Stimulated activated naive CD8-positive, alpha-beta T cell treated with anti-CD3 and anti-CD28 coated beads, Interleukin-15, Interleukin-2, amounts not matched to agents 100 ng/mL and 50 ng/mL, for 24 hours (primary cell): Measurements from ENCODE around the gene DTD1.

ENCODE experiments used
- H3K27ac Mint-ChIP-seq: one replicate; pipeline ENCODE4 v1.8.0; 2021; ENCODE audit warnings: mild to moderate bottlenecking, mixed read lengths
- H3K27me3 Mint-ChIP-seq: one replicate; pipeline ENCODE4 v1.8.0; 2021; ENCODE audit warnings: mixed read lengths
- H3K36me3 Mint-ChIP-seq: one replicate; pipeline ENCODE4 v1.8.0; 2021; ENCODE audit warnings: low read depth, mixed read lengths
- H3K4me1 Mint-ChIP-seq: one replicate; pipeline ENCODE4 v1.8.0; 2021; ENCODE audit warnings: low read depth, mixed read lengths
- H3K4me3 Mint-ChIP-seq: one replicate; pipeline ENCODE4 v1.8.0; 2021; ENCODE audit warnings: mild to moderate bottlenecking, mixed read lengths
- H3K9me3 Mint-ChIP-seq: one replicate; pipeline ENCODE4 v1.8.0; 2021; ENCODE audit warnings: mixed read lengths

DTD1 gene

GRCh38 chr20:18724788-18725464 is 137.1 kb downstream of the DTD1 start:
- Mint-ChIP-seq H3K4me1 (peaks cover 36% of the 10 kb centered on the region), H3K27ac (no peak overlapping the region), H3K4me3 (no peak overlapping the region), H3K9me3 (no peaks in the 10 kb centered on the region), H3K36me3 (peaks cover 15% of the 10 kb centered on the region), H3K27me3 (no peaks in the 10 kb centered on the region)

DNA sequence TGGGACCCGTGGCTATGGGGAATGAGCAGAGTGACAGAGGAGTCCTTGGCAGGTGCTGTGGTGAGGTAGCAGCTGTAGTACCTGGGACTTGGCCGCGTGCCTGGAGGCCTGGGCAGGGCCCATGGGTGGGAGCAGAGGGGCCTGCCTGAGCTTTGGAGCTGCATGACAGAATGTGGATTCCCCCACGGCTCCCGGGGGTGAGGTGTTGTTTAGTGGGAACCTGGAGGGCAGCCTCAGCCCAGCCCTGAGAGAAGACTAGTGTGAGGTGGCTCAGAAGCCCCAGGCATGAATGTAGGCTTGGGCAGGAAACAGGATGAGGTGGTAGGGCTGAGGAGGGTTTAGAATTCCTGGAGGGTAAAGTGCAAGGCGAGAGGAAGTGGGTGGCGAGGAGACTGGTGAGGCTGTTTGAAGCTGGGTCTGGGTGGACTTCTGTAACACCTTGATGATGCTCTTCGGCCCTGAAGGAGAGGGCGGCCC is 139.2 kb downstream of the DTD1 start:
- Mint-ChIP-seq H3K4me3 (no peak overlapping the region), H3K36me3 (peaks cover 4% of the 10 kb centered on the region), H3K4me1 (peaks cover 36% of the 10 kb centered on the region), H3K27me3 (no peaks in the 10 kb centered on the region), H3K27ac (no peak overlapping the region), H3K9me3 (no peaks in the 10 kb centered on the region)

GRCh38 chr20:18728165-18728869 is 140.5 kb downstream of the DTD1 start:
- Mint-ChIP-seq H3K27me3 (no peaks in the 10 kb centered on the region), H3K4me3 (no peak overlapping the region), H3K36me3 (peaks cover 4% of the 10 kb centered on the region), H3K9me3 (no peaks in the 10 kb centered on the region), H3K4me1 (peaks cover 36% of the 10 kb centered on the region), H3K27ac (no peak overlapping the region)

DNA sequence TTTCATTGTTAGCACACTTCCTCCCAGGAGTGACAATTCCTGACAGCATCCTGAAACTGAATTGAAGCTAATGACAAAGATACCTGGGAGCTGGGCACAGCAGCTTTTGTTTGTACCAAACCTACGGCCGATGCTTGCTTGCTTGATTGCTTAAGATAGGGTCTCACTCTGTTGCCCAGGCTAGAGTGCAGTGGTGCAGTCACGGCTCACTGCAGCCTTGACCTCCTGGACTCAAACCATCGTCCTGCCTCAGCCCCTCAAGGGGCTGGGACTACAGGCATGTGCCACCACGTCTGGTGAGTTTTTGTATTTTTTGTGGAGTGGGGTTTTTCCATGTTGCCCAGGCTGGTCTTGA is 141.0 kb downstream of the DTD1 start:
- Mint-ChIP-seq H3K4me3 (no peak overlapping the region), H3K4me1 (peaks cover 36% of the 10 kb centered on the region), H3K36me3 (peaks cover 4% of the 10 kb centered on the region), H3K9me3 (no peaks in the 10 kb centered on the region), H3K27ac (no peak overlapping the region), H3K27me3 (no peaks in the 10 kb centered on the region)

GRCh38 chr20:18729231-18729825 is 141.5 kb downstream of the DTD1 start:
- peaks cover 4% of the 10 kb centered on the region for H3K36me3 Mint-ChIP-seq
- no peak overlapping the region for H3K4me3 Mint-ChIP-seq
- no peaks in the 10 kb centered on the region for H3K27me3 Mint-ChIP-seq
- H3K27ac Mint-ChIP-seq = no peak overlapping the region
- H3K9me3 Mint-ChIP-seq = no peaks in the 10 kb centered on the region
- H3K4me1 Mint-ChIP-seq = peaks cover 36% of the 10 kb centered on the region

DNA sequence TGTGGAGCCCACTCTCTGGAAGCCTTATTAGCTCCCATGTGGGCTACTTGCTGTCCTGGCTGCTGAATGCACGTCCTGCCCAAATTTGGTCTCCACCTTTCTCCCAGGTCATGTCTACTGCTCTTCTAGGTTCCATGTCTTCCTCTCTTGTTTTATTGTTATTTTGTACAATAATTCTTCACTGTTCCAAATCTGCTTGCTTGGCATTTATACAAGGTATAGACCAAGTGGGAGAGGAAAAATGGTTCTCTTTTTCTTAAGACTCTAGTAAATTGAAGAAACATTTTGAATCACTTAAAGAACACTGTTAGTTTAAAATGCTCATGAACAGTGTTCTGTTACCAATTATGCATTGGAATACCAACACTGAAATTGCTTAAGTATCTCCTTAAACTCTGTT is 144.1 kb downstream of the DTD1 start:
- Mint-ChIP-seq H3K27me3 (no peaks in the 10 kb centered on the region), H3K27ac (no peak overlapping the region), H3K4me3 (no peak overlapping the region), H3K9me3 (no peaks in the 10 kb centered on the region), H3K36me3 (peaks cover 19% of the 10 kb centered on the region), H3K4me1 (peaks cover 22% of the 10 kb centered on the region)

DNA sequence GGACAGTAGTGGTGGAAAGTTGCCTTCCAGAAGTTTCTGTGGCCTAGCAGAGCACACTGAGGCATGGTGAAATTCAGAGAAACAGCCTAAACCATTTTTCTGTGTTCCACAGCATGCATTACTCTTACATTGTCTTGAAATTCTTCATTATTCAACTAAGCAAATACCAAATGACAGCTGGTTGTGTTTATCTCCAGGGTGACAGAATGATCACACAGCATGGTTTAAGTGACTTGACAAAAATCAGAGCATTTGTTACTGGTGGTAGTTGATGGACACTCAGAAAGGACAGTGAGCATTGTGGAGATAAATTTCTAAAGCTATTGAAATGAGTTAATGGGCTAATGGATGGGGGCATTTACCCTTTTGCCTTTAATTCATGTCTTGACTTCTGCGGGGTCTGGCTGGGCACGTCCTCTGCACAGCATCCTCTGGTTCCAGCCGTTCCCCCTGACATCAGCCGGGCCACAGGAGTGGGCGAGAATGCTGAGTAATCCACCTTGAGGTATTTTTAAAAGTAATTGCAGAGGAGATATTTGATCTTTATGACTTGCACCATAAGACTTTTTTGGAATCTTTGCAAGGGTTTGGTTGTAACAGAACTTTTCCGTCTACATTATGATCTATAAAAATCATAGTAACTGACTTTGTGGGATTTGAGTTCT is 146.8 kb downstream of the DTD1 start:
- Mint-ChIP-seq H3K4me3 (no peak overlapping the region), H3K4me1 (no peaks in the 10 kb centered on the region), H3K27me3 (no peaks in the 10 kb centered on the region), H3K36me3 (peaks cover 19% of the 10 kb centered on the region), H3K27ac (no peak overlapping the region), H3K9me3 (no peaks in the 10 kb centered on the region)

DNA sequence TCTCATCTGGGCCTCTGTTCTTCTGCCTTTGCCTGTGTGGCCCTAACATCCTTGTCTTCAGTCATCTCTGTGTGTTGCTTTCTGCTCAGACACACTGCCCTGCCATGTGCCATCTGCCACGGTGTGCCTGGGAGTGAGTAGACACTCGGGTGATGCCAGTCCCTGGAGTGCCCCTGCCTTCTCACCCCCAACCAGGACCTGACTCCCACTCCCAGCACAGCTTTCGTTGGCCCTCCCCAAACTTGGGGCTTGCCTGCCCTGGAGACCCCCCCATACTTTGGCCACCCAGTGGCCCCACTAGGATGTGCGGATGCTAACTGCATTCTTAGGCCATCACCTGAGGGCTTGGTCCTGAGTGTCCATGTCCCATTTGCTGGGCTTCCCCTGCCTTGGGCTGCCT is 149.3 kb downstream of the DTD1 start:
- Mint-ChIP-seq H3K4me1 (no peaks in the 10 kb centered on the region), H3K27ac (no peak overlapping the region), H3K36me3 (peaks cover 19% of the 10 kb centered on the region), H3K4me3 (no peak overlapping the region), H3K9me3 (no peaks in the 10 kb centered on the region), H3K27me3 (no peaks in the 10 kb centered on the region)

DNA sequence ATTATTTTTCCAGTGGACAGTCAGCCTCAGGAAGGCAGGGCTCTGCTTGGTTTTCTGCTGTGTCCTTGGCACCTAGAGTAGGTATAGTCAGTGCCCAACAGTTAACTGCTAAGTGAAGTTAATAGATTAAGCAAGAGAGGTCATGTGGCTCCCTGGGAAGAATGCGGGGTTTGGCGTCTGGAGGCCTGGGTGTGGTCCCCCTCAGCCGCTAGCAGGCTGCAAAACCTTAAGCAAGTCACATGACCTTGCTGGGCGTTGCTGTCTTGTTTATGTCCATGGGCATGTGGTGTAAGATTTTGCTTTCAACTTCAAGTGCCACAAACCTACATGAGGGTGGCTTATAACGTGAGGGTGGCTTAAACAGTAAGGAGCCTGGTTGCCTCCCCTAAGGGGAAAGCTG is 150.2 kb downstream of the DTD1 start:
- no peaks in the 10 kb centered on the region for H3K9me3 Mint-ChIP-seq
- no peaks in the 10 kb centered on the region for H3K27me3 Mint-ChIP-seq
- H3K4me1 Mint-ChIP-seq = no peaks in the 10 kb centered on the region
- H3K4me3 Mint-ChIP-seq = no peak overlapping the region
- no peak overlapping the region for H3K27ac Mint-ChIP-seq
- peaks cover 19% of the 10 kb centered on the region for H3K36me3 Mint-ChIP-seq

- Mint-ChIP-seq H3K36me3 (peaks cover 19% of the 10 kb centered on the region), H3K4me1 (no peaks in the 10 kb centered on the region), H3K27ac (no peak overlapping the region), H3K27me3 (no peaks in the 10 kb centered on the region), H3K9me3 (no peaks in the 10 kb centered on the region), H3K4me3 (no peak overlapping the region)
These were observed 151.0 kb downstream of the DTD1 start for GRCh38 chr20:18738888-18739287.

DNA sequence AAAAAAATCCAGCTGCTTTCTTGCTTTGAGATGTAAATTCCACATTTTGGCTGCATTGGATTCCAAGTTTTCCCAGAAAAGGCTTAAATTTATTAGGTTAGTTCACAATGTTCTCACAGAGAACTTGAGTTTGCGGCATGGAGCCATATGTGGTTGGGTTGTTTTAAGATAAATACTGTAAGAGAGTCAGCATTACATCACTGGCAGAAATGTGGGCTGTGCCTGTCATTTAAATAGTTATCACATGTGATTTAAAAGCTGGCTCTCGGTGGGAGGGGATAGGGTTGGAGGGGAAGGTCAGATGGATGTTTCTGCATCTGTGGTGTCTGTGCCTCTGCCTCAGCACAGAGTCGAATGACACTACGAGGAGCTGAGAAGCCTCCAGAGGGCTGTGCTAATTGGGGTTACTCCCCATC is 151.9 kb downstream of the DTD1 start:
- Mint-ChIP-seq H3K9me3 (no peaks in the 10 kb centered on the region), H3K4me1 (no peaks in the 10 kb centered on the region), H3K36me3 (peaks cover 15% of the 10 kb centered on the region), H3K4me3 (no peak overlapping the region), H3K27me3 (no peaks in the 10 kb centered on the region), H3K27ac (no peak overlapping the region)

- peaks cover 11% of the 10 kb centered on the region for H3K36me3 Mint-ChIP-seq
- H3K9me3 Mint-ChIP-seq = no peaks in the 10 kb centered on the region
- H3K27me3 Mint-ChIP-seq = no peaks in the 10 kb centered on the region
- no peak overlapping the region for H3K4me3 Mint-ChIP-seq
- H3K4me1 Mint-ChIP-seq = no peaks in the 10 kb centered on the region
- no peak overlapping the region for H3K27ac Mint-ChIP-seq
These were observed 152.9 kb downstream of the DTD1 start for GRCh38 chr20:18740726-18741125.

GRCh38 chr20:18742841-18743240 is 155.0 kb downstream of the DTD1 start:
- no peak overlapping the region for H3K27ac Mint-ChIP-seq
- no peaks in the 10 kb centered on the region for H3K9me3 Mint-ChIP-seq
- H3K36me3 Mint-ChIP-seq = peaks cover 12% of the 10 kb centered on the region
- no peaks in the 10 kb centered on the region for H3K4me1 Mint-ChIP-seq
- H3K27me3 Mint-ChIP-seq = no peaks in the 10 kb centered on the region
- H3K4me3 Mint-ChIP-seq = no peak overlapping the region

GRCh38 chr20:18743665-18744440 is 156.0 kb downstream of the DTD1 start:
- H3K4me3 Mint-ChIP-seq = no peak overlapping the region
- no peak overlapping the region for H3K27ac Mint-ChIP-seq
- H3K4me1 Mint-ChIP-seq = no peaks in the 10 kb centered on the region
- no peaks in the 10 kb centered on the region for H3K27me3 Mint-ChIP-seq
- no peaks in the 10 kb centered on the region for H3K9me3 Mint-ChIP-seq
- H3K36me3 Mint-ChIP-seq = peaks cover 16% of the 10 kb centered on the region
